T-helper 1 cell (primary cell): ENCODE results near the gene RNF213.
"Not testable (repeated sequence)": the region's sequence is repeated elsewhere in the genome, so short reads cannot be mapped to it uniquely, and the experiment has no call there.

Experiments
- DNase-seq, 5 donors: peaks; one replicate each; pipeline ENCODE4 v3.0.0-alpha.2; 2012 to 2020

The RNF213 gene

GRCh38 chr17:80224683-80225082 is 36.0 kb upstream of the RNF213 start:
- no peak for DNase-seq

GRCh38 chr17:80225230-80225629 is 35.4 kb upstream of the RNF213 start:
- no peak for DNase-seq

GRCh38 chr17:80227156-80227555 is 33.5 kb upstream of the RNF213 start:
- no peak for DNase-seq

- DNase-seq: no peak
Observed at GRCh38 chr17:80227666-80228065, 33.0 kb upstream of the RNF213 start.

GRCh38 chr17:80228477-80228876 is 32.2 kb upstream of the RNF213 start:
- DNase-seq: no peak

GRCh38 chr17:80229011-80229410 is 31.6 kb upstream of the RNF213 start:
- DNase-seq: no peak

GRCh38 chr17:80232438-80232837 is 28.2 kb upstream of the RNF213 start:
- DNase-seq: no peak

GRCh38 chr17:80233202-80233601 is 27.4 kb upstream of the RNF213 start:
- DNase-seq: no peak

GRCh38 chr17:80236911-80237310 is 23.7 kb upstream of the RNF213 start:
- no peak for DNase-seq

GRCh38 chr17:80237386-80237785 is 23.3 kb upstream of the RNF213 start:
- DNase-seq: no peak

- DNase-seq: no peak
Observed at GRCh38 chr17:80242505-80242904, 18.1 kb upstream of the RNF213 start.

GRCh38 chr17:80243526-80244433 is 16.9 kb upstream of the RNF213 start:
- no peak for DNase-seq

- DNase-seq: not testable (repeated sequence)
Observed at GRCh38 chr17:80244448-80244847, 16.2 kb upstream of the RNF213 start.

GRCh38 chr17:80244871-80245509 is 15.7 kb upstream of the RNF213 start:
- DNase-seq: no peak

- no peak for DNase-seq
Observed at GRCh38 chr17:80245566-80246265, 14.9 kb upstream of the RNF213 start.

- DNase-seq: no peak
Observed at GRCh38 chr17:80246266-80246681, 14.4 kb upstream of the RNF213 start.

GRCh38 chr17:80246726-80247125 is 13.9 kb upstream of the RNF213 start:
- no peak for DNase-seq

GRCh38 chr17:80247561-80247960 is 13.1 kb upstream of the RNF213 start:
- no peak for DNase-seq

GRCh38 chr17:80248001-80248893 is 12.4 kb upstream of the RNF213 start:
- DNase-seq: no peak

GRCh38 chr17:80248894-80249710 is 11.6 kb upstream of the RNF213 start:
- DNase-seq: no peak

- no peak for DNase-seq
Observed at GRCh38 chr17:80251966-80252365, 8.7 kb upstream of the RNF213 start.

- DNase-seq: peak; percentile 70 to 86 (median 81)
Observed at GRCh38 chr17:80252871-80253270, 7.8 kb upstream of the RNF213 start.
